Neural cell (in vitro differentiated cells): ENCODE results near the gene IQGAP2. TPM values are rescaled to one million over a fixed set of nuclear protein-coding genes. Genes with fewer than 3 reads are reported as not detected.

ENCODE experiments used
- H2AFZ ChIP-seq: fragments of 200-600, 300-800 bp; sonication (generic), shearing (Covaris generic); 2 replicates; pipeline ENCODE4 v1.6.0; 2014; ENCODE audit warnings: low read depth, mild to moderate bottlenecking, antibody characterized with exemption, low read length, moderate library complexity
- H3F3A ChIP-seq: fragments of 200-600 bp; shearing (Covaris generic); 2 replicates; pipeline ENCODE4 v1.6.1; 2016; ENCODE audit warnings: mild to moderate bottlenecking, moderate library complexity, mixed read lengths, antibody characterized with exemption, low read length; ENCODE audit not compliant: insufficient read depth, poor library complexity, severe bottlenecking
- H3K27ac ChIP-seq: fragments of 200-600, 300-800 bp; sonication (generic), shearing (Covaris generic); 2 replicates; pipeline ENCODE4 v1.5.1; 2014; ENCODE audit warnings: mild to moderate bottlenecking, low read length, moderate library complexity
- H3K27me3 ChIP-seq: fragments of 300-800, 200-600 bp; sonication (generic), shearing (Covaris generic); 2 replicates; pipeline ENCODE4 v1.6.0; 2014; ENCODE audit warnings: mild to moderate bottlenecking, low read depth, low read length, moderate library complexity; ENCODE audit not compliant: insufficient read depth
- H3K36me3 ChIP-seq: fragments of 300-800, 200-600 bp; sonication (generic), shearing (Covaris generic); 2 replicates; pipeline ENCODE4 v1.5.1; 2014; ENCODE audit warnings: mild to moderate bottlenecking, antibody characterized with exemption, low read length, moderate library complexity; ENCODE audit not compliant: insufficient read depth
- H3K4me2 ChIP-seq: fragments of 300-800, 200-600 bp; sonication (generic), shearing (Covaris generic); 2 replicates; pipeline ENCODE4 v1.6.0; 2014; ENCODE audit warnings: mild to moderate bottlenecking, low read length
- H3K4me3 ChIP-seq: fragments of 300-800, 200-600 bp; sonication (generic), shearing (Covaris generic); 2 replicates; pipeline ENCODE4 v1.5.1; 2014; ENCODE audit warnings: mild to moderate bottlenecking, low read length, moderate library complexity
- H3K79me2 ChIP-seq: fragments of 200-600 bp; shearing (Covaris generic); replicated peaks from 2 replicates; pipeline ENCODE4 v1.6.0; 2014; ENCODE audit warnings: mild to moderate bottlenecking, low read length, moderate library complexity; ENCODE audit not compliant: insufficient read depth
- H3K9ac ChIP-seq: fragments of 300-800, 200-600 bp; sonication (generic), shearing (Covaris generic); 2 replicates; pipeline ENCODE4 v1.6.1; 2016; ENCODE audit warnings: mild to moderate bottlenecking, low read length, mixed read lengths
- H3K9me2 ChIP-seq: fragments of 200-600 bp; shearing (Covaris generic); 2 replicates; pipeline ENCODE4 v1.6.1; 2016; ENCODE audit warnings: mild to moderate bottlenecking, low read length, mixed read lengths; ENCODE audit not compliant: insufficient read depth
- H3K9me3 ChIP-seq: fragments of 200-600, 300-800 bp; sonication (generic), shearing (Covaris generic); 2 replicates; pipeline ENCODE4 v1.6.1; 2016; ENCODE audit warnings: mild to moderate bottlenecking, mixed run types, low read length, moderate library complexity, mixed read lengths
- H4K20me1 ChIP-seq: fragments of 200-600 bp; shearing (Covaris generic); 2 replicates; pipeline ENCODE4 v1.6.1; 2016; ENCODE audit warnings: mild to moderate bottlenecking, mixed run types; ENCODE audit not compliant: insufficient read depth
- CTCF ChIP-seq: fragments of 450-650 bp; IDR thresholded peaks from 2 replicates; pipeline ENCODE4 v1.5.1; 2014; ENCODE audit warnings: antibody characterized with exemption, mild to moderate bottlenecking, moderate library complexity; ENCODE audit not compliant: poor library complexity, severe bottlenecking
- EP300 ChIP-seq: fragments of 450-650 bp; conservative IDR thresholded peaks from 2 replicates; pipeline ENCODE4 v1.6.1; 2014; ENCODE audit warnings: antibody characterized with exemption, mild to moderate bottlenecking, moderate library complexity; ENCODE audit not compliant: poor library complexity, severe bottlenecking
- EZH2 ChIP-seq: fragments of 200-600, 300-800 bp; shearing (Covaris generic), sonication (generic); IDR thresholded peaks from 2 replicates; pipeline ENCODE4 v1.6.1; 2014; ENCODE audit warnings: antibody characterized with exemption, low read length, borderline replicate concordance, mild to moderate bottlenecking; ENCODE audit not compliant: insufficient read depth, poor library complexity, severe bottlenecking
- MXI1 ChIP-seq: fragments of 450-650 bp; conservative IDR thresholded peaks from 2 replicates; pipeline ENCODE4 v1.6.1; 2014; ENCODE audit warnings: antibody characterized with exemption, mild to moderate bottlenecking; ENCODE audit not compliant: poor library complexity, severe bottlenecking
- POLR2AphosphoS5 ChIP-seq: IDR thresholded peaks from 2 replicates; pipeline ENCODE4 v1.6.1; 2012
- RAD21 ChIP-seq: fragments of 450-650 bp; conservative IDR thresholded peaks from 2 replicates; pipeline ENCODE4 v1.6.1; 2014; ENCODE audit warnings: antibody characterized with exemption, mild to moderate bottlenecking, moderate library complexity
- SMC3 ChIP-seq: fragments of 450-650 bp; conservative IDR thresholded peaks from 2 replicates; pipeline ENCODE4 v1.6.1; 2014; ENCODE audit warnings: antibody characterized with exemption, mild to moderate bottlenecking, moderate library complexity; ENCODE audit not compliant: poor library complexity
- TAF1 ChIP-seq: IDR thresholded peaks from 2 replicates; pipeline ENCODE4 v1.6.1; 2012; ENCODE audit warnings: low read depth
- polyA plus RNA-seq: library from polyadenylated mRNA; depleted of rRNA; stranded (reverse); fragments of >200 nt; gene quantifications from 2 replicates; pipeline ENCODE4 v1.2.3, GENCODE V29; 2014
- TF ChIP-seq, protein P1 (sequence below): IDR thresholded peaks from 2 replicates; pipeline ENCODE4 v1.6.1; 2012; ENCODE audit warnings: borderline replicate concordance

Gene IQGAP2
- polyA plus RNA-seq, 1 donor from 2014 or later = 5.2 TPM

- no peaks in the 10 kb centered on the region for H3K27me3 ChIP-seq
- H3K36me3 ChIP-seq = no peaks in the 10 kb centered on the region
- H3K79me2 ChIP-seq = no peaks in the 10 kb centered on the region
- no peaks in the 10 kb centered on the region for H3F3A ChIP-seq
- no peak overlapping the region for H3K27ac ChIP-seq
- H3K9ac ChIP-seq = no peak overlapping the region
- no peak overlapping the region for H2AFZ ChIP-seq
- no peak overlapping the region for H3K4me3 ChIP-seq
- TF ChIP-seq RAD21 (no peak), EP300 (no peak), MXI1 (no peak), CTCF (no peak), POLR2AphosphoS5 (no peak), TAF1 (no peak), EZH2 (no peak), SMC3 (no peak)
- TF ChIP-seq, protein P1, sequence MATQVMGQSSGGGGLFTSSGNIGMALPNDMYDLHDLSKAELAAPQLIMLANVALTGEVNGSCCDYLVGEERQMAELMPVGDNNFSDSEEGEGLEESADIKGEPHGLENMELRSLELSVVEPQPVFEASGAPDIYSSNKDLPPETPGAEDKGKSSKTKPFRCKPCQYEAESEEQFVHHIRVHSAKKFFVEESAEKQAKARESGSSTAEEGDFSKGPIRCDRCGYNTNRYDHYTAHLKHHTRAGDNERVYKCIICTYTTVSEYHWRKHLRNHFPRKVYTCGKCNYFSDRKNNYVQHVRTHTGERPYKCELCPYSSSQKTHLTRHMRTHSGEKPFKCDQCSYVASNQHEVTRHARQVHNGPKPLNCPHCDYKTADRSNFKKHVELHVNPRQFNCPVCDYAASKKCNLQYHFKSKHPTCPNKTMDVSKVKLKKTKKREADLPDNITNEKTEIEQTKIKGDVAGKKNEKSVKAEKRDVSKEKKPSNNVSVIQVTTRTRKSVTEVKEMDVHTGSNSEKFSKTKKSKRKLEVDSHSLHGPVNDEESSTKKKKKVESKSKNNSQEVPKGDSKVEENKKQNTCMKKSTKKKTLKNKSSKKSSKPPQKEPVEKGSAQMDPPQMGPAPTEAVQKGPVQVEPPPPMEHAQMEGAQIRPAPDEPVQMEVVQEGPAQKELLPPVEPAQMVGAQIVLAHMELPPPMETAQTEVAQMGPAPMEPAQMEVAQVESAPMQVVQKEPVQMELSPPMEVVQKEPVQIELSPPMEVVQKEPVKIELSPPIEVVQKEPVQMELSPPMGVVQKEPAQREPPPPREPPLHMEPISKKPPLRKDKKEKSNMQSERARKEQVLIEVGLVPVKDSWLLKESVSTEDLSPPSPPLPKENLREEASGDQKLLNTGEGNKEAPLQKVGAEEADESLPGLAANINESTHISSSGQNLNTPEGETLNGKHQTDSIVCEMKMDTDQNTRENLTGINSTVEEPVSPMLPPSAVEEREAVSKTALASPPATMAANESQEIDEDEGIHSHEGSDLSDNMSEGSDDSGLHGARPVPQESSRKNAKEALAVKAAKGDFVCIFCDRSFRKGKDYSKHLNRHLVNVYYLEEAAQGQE = no peak
- H3K9me3 ChIP-seq = no peaks in the 10 kb centered on the region
- no peaks in the 10 kb centered on the region for H3K9me2 ChIP-seq
- H4K20me1 ChIP-seq = no peaks in the 10 kb centered on the region
- no peak overlapping the region for H3K4me2 ChIP-seq
Observed at GRCh38 chr5:76685704-76686103, 282.6 kb downstream of the IQGAP2 start.

GRCh38 chr5:76688212-76688611, 285.1 kb downstream of the IQGAP2 start:
- H3K9ac ChIP-seq = no peak overlapping the region
- TF ChIP-seq CTCF (no peak), POLR2AphosphoS5 (no peak), RAD21 (no peak), EP300 (no peak)
- TF ChIP-seq, protein P1 = no peak
- no peak overlapping the region for H3K4me2 ChIP-seq
- no peaks in the 10 kb centered on the region for H3K9me2 ChIP-seq
- H3K27ac ChIP-seq = no peak overlapping the region
- H3F3A ChIP-seq = no peaks in the 10 kb centered on the region
- H4K20me1 ChIP-seq = no peaks in the 10 kb centered on the region
- no peaks in the 10 kb centered on the region for H3K36me3 ChIP-seq
- H3K9me3 ChIP-seq = no peaks in the 10 kb centered on the region
- no peak overlapping the region for H3K4me3 ChIP-seq
- H3K79me2 ChIP-seq = no peaks in the 10 kb centered on the region
- H3K27me3 ChIP-seq = no peaks in the 10 kb centered on the region
- no peak overlapping the region for H2AFZ ChIP-seq
